Chondrocyte (in vitro differentiated cells): ENCODE data around the gene GRIK3. TPM values are rescaled to one million over a fixed set of nuclear protein-coding genes. Genes with fewer than 3 reads are reported as not detected.

Source experiments
- DNase-seq: peaks from one replicate; pipeline ENCODE4 v3.0.0; 2021; ENCODE audit warnings: mixed read lengths, low spot score
- H3K27ac Mint-ChIP-seq: one replicate; pipeline ENCODE4 v1.8.0; 2021; ENCODE audit warnings: mild to moderate bottlenecking, moderate library complexity, mixed read lengths; ENCODE audit not compliant: unreplicated experiment
- H3K27me3 Mint-ChIP-seq: 2 replicates; pipeline ENCODE4 v1.8.0; 2021; ENCODE audit warnings: low read depth, mixed read lengths
- H3K36me3 Mint-ChIP-seq: 2 replicates; pipeline ENCODE4 v1.8.0; 2021; ENCODE audit warnings: low read depth, mixed read lengths
- H3K4me1 Mint-ChIP-seq: 2 replicates; pipeline ENCODE4 v1.8.0; 2021; ENCODE audit warnings: low read depth, mild to moderate bottlenecking, mixed read lengths
- H3K4me3 Mint-ChIP-seq: one replicate; pipeline ENCODE4 v1.8.0; 2021; ENCODE audit warnings: mild to moderate bottlenecking, moderate library complexity, mixed read lengths; ENCODE audit not compliant: unreplicated experiment
- H3K9me3 Mint-ChIP-seq: 2 replicates; pipeline ENCODE4 v1.8.0; 2021; ENCODE audit warnings: low read depth, mixed read lengths
- total RNA-seq: library from RNA; stranded (reverse); gene quantifications from 3 replicates; pipeline ENCODE4 v1.2.1, GENCODE V29; 2021
- TF ChIP-seq, protein P1 (sequence below): fragments of 200-600 bp; sonication (generic); IDR thresholded peaks from 2 replicates; pipeline ENCODE4 v1.5.0; 2021; ENCODE audit warnings: antibody characterized with exemption, mild to moderate bottlenecking, moderate library complexity

GRIK3 gene
- total RNA-seq, 1 donor from 2014 or later: not detected

GRCh38 chr1:36754366-36754765 is 279.9 kb downstream of the GRIK3 start:
- no peak overlapping the region for H3K27ac Mint-ChIP-seq
- no peaks in the 10 kb centered on the region for H3K9me3 Mint-ChIP-seq
- TF ChIP-seq, protein P1, sequence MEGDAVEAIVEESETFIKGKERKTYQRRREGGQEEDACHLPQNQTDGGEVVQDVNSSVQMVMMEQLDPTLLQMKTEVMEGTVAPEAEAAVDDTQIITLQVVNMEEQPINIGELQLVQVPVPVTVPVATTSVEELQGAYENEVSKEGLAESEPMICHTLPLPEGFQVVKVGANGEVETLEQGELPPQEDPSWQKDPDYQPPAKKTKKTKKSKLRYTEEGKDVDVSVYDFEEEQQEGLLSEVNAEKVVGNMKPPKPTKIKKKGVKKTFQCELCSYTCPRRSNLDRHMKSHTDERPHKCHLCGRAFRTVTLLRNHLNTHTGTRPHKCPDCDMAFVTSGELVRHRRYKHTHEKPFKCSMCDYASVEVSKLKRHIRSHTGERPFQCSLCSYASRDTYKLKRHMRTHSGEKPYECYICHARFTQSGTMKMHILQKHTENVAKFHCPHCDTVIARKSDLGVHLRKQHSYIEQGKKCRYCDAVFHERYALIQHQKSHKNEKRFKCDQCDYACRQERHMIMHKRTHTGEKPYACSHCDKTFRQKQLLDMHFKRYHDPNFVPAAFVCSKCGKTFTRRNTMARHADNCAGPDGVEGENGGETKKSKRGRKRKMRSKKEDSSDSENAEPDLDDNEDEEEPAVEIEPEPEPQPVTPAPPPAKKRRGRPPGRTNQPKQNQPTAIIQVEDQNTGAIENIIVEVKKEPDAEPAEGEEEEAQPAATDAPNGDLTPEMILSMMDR: no peak
- no peaks in the 10 kb centered on the region for H3K4me1 Mint-ChIP-seq
- H3K27me3 Mint-ChIP-seq: peaks cover 2% of the 10 kb centered on the region
- H3K4me3 Mint-ChIP-seq: no peak overlapping the region
- no peaks in the 10 kb centered on the region for H3K36me3 Mint-ChIP-seq
- DNase-seq: peak; percentile 29

GRCh38 chr1:36753451-36753850 is 280.9 kb downstream of the GRIK3 start:
- Mint-ChIP-seq H3K9me3 (no peaks in the 10 kb centered on the region), H3K4me1 (no peaks in the 10 kb centered on the region), H3K27me3 (peaks cover 4% of the 10 kb centered on the region), H3K27ac (no peak overlapping the region), H3K36me3 (no peaks in the 10 kb centered on the region), H3K4me3 (no peak overlapping the region)
- TF ChIP-seq, protein P1: no peak
- peak; percentile 47 for DNase-seq

- Mint-ChIP-seq H3K27me3 (peaks cover 4% of the 10 kb centered on the region), H3K4me1 (no peaks in the 10 kb centered on the region), H3K36me3 (no peaks in the 10 kb centered on the region), H3K9me3 (no peaks in the 10 kb centered on the region), H3K27ac (no peak overlapping the region), H3K4me3 (no peak overlapping the region)
- DNase-seq: peak; percentile 19
- TF ChIP-seq, protein P1: no peak
These were observed 281.4 kb downstream of the GRIK3 start for GRCh38 chr1:36752891-36753361.

DNA sequence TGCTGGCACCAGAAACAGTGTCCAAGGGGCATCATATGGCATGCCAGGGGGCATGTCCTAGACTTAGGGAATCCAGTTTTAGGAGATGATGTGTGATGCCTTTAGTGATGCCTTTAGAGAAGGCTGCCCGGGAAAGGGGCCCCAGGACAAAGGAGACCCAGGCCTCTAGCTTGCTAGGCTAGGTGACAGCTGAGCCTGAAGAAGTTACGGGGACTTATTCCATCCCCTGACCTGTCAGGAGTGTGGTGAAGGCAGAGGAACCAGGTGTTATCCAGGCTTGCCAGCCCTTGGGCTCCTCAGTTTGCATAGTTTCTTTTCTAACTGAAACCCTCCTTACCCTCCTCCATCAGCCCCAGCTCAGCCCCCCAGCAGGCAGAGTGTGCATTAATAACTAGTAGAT is 281.9 kb downstream of the GRIK3 start:
- peaks cover 2% of the 10 kb centered on the region for H3K27me3 Mint-ChIP-seq
- DNase-seq: no peak
- no peaks in the 10 kb centered on the region for H3K4me1 Mint-ChIP-seq
- peaks cover under 1% of the 10 kb centered on the region for H3K9me3 Mint-ChIP-seq
- no peaks in the 10 kb centered on the region for H3K36me3 Mint-ChIP-seq
- no peak overlapping the region for H3K4me3 Mint-ChIP-seq
- H3K27ac Mint-ChIP-seq: no peak overlapping the region
- TF ChIP-seq, protein P1: no peak

GRCh38 chr1:36751525-36751924 is 282.8 kb downstream of the GRIK3 start:
- H3K4me1 Mint-ChIP-seq: no peaks in the 10 kb centered on the region
- H3K27ac Mint-ChIP-seq: no peak overlapping the region
- TF ChIP-seq, protein P1: no peak

More at GRCh38 chr1:36751525-36751924, 282.8 kb downstream of the GRIK3 start:
- peaks cover 3% of the 10 kb centered on the region for H3K9me3 Mint-ChIP-seq
- H3K27me3 Mint-ChIP-seq: peaks cover 2% of the 10 kb centered on the region
- DNase-seq: no peak
- H3K36me3 Mint-ChIP-seq: no peaks in the 10 kb centered on the region
- no peak overlapping the region for H3K4me3 Mint-ChIP-seq
